ENCODE measurements around the gene TBC1D25.

TBC1D25 gene

GRCh38 chrX:48601741-48602394, 62.4 kb downstream of the TBC1D25 start:
- DNase-seq (ENCODE audit: low read depth) = no peak

GRCh38 chrX:48604701-48605100, 65.2 kb downstream of the TBC1D25 start:
- DNase-seq (ENCODE audit: low read depth) = no peak

- no peak for DNase-seq (ENCODE audit: low read depth)
These were observed 66.6 kb downstream of the TBC1D25 start for GRCh38 chrX:48606091-48606490.

- DNase-seq (ENCODE audit: low read depth) = no peak
These were observed 72.2 kb downstream of the TBC1D25 start for GRCh38 chrX:48611703-48612102.
